RWPE1 (cell line): Measurements from ENCODE around the gene CELA2A.

Source experiments
- CTCF ChIA-PET: fragments of 350-600 bp; sonication (Branson Sonifier 250); formaldehyde crosslinking; extraction: SDS; loops from one replicate; lab custom pipeline; 2021; lab: Yijun Ruan, JAX
- POLR2A ChIA-PET: fragments of 400-600 bp; formaldehyde crosslinking; extraction: SDS; loops from one replicate; lab custom pipeline; 2020; ENCODE audit warnings: antibody characterized with exemption; ENCODE audit not compliant: low non-redundant PET; lab: Yijun Ruan, JAX
- DNase-seq: peaks from one replicate; pipeline ENCODE4 v3.0.0; 2012; ENCODE audit warnings: low spot score
- H3K27ac ChIP-seq: fragments of 450-650 bp; 2 replicates; pipeline ENCODE4 v1.5.1; 2017
- TF ChIP-seq, protein P1 (sequence below): fragments of 450-650 bp; conservative IDR thresholded peaks from 2 replicates; pipeline ENCODE4 v1.5.1; 2017; ENCODE audit warnings: low read depth, mild to moderate bottlenecking

The CELA2A gene

GRCh38 chr1:15456313-15456954 lies at the start of gene CELA2A:
Gene CELA2A, plus strand, starts transcription at chr1:15456732. Its CDS starts 22 bp downstream, at chr1:15456754.
- ChIA-PET CTCF (no interaction called here), POLR2A (no interaction called here)
- H3K27ac ChIP-seq, result no peak within 1 kb of the TSS
- no peak for DNase-seq
- TF ChIP-seq, protein P1, sequence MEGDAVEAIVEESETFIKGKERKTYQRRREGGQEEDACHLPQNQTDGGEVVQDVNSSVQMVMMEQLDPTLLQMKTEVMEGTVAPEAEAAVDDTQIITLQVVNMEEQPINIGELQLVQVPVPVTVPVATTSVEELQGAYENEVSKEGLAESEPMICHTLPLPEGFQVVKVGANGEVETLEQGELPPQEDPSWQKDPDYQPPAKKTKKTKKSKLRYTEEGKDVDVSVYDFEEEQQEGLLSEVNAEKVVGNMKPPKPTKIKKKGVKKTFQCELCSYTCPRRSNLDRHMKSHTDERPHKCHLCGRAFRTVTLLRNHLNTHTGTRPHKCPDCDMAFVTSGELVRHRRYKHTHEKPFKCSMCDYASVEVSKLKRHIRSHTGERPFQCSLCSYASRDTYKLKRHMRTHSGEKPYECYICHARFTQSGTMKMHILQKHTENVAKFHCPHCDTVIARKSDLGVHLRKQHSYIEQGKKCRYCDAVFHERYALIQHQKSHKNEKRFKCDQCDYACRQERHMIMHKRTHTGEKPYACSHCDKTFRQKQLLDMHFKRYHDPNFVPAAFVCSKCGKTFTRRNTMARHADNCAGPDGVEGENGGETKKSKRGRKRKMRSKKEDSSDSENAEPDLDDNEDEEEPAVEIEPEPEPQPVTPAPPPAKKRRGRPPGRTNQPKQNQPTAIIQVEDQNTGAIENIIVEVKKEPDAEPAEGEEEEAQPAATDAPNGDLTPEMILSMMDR, result no peak

DNA sequence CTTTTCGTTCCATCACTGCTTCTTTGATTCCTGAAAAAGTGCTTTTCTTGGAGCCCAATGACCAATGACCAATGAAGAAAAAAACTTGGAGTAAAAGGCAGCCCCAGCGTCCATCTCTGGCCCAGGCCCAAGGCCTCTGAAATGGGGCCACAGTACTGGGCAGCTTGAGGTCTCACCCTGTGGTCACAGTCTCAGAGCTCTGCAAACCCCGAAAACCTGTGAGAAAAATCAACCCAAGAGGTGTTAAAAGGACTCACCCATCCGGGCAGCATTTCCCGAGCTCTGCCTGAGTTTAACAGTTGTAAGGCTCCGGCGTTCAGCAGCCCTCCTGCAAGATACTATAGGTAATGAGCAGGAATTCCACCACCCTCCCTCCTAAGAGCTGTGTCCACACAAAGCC lies 49.0 kb upstream of the CELA2A start:
- DNase-seq, result no peak
- CTCF ChIA-PET, result no interaction called here
- POLR2A ChIA-PET, result no interaction called here
- TF ChIP-seq, protein P1, result no peak
- H3K27ac ChIP-seq, result peak overlapping the region; percentile 79

DNA sequence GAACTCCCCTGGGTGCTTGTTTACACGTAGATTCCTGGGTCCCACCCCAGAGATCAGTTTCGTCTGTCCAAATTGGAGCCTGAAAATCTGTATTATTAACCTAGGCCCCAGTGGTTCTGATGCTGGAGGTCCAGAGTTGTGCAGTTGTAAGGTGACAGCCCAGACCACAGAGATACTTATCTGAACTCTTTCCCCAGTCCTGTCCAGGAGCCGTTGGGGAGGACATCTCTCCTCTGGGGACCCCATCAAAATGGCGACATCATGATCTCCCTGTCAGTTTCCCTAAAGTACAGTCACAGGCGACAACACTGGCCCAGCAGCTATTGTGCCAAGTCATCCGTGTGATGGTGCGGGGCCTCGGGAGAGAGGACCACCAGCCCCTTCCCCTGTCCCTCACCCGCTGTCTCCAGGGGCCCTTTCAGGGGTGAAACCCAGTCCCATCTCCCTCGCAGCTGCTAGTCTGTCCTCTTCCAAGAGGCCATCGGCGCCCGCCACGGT lies 47.6 kb upstream of the CELA2A start:
- peak overlapping the region; percentile 71 for H3K27ac ChIP-seq

GRCh38 chr1:15409388-15410222 lies 46.9 kb upstream of the CELA2A start, which contains the start of gene EFHD2:
Gene EFHD2, plus strand, starts transcription at chr1:15409888. Its CDS starts 84 bp downstream, at chr1:15409972.
- TF ChIP-seq, protein P1, result no peak
- peak within 1 kb of the TSS; percentile 71 for H3K27ac ChIP-seq
- ChIA-PET POLR2A (interaction anchor here (0.5 kb wide), 1 partner anchor 28 kb away, joined by 7 read pairs; no protein-coding TSS in a partner anchor), CTCF (interaction anchor here (0.6 to 1.0 kb wide), 3 partner anchors 86 to 313 kb away, joined by 4 read pairs; no protein-coding TSS in a partner anchor)
- DNase-seq, result peak; percentile 80

More for the DNA sequence above, 47.6 kb upstream of the CELA2A start:
- ChIA-PET CTCF (interaction anchor here (0.6 to 0.7 kb wide), 2 partner anchors 121 to 314 kb away, joined by 4 read pairs; no protein-coding TSS in a partner anchor), POLR2A (no interaction called here)
- no peak for DNase-seq
- TF ChIP-seq, protein P1, result no peak

DNA sequence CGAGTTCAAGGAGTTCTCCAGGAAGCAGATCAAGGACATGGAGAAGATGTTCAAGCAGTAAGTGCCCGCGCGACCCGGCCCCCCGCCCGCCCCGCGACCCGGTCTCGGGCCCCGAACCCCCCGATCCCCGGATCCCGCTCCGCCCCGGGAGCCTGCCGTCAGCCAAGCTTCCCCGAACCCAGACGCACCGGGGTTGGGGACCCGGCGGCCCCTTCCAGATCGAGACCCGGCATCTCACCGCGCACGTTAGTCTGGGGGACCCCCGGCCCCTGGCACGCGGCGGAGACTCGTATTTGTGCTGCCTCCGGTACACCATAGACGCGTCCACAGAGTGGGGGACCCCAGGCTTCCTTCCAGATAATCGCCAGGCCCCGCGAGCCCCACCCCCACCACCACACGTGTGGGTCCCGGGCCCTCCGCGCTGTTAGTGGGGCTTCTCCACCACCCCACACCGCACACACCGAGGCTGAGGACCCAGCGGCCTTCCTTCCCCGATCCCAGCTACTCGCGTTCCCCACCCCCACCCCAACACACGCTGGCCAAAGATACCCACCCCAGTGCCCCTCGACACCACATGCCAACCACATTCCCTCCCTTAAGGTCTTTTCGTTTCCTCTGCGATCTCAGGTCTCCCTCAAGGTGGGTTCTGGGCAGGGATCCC lies 46.2 kb upstream of the CELA2A start:
- CTCF ChIA-PET, result interaction anchor here (1.0 kb wide), 1 partner anchor 87 kb away, joined by 4 read pairs; no protein-coding TSS in a partner anchor
- TF ChIP-seq, protein P1, result no peak
- POLR2A ChIA-PET, result interaction anchor here (0.5 kb wide), 1 partner anchor 28 kb away, joined by 7 read pairs; no protein-coding TSS in a partner anchor
- no peak for DNase-seq
- peak overlapping the region; percentile 71 for H3K27ac ChIP-seq

DNA sequence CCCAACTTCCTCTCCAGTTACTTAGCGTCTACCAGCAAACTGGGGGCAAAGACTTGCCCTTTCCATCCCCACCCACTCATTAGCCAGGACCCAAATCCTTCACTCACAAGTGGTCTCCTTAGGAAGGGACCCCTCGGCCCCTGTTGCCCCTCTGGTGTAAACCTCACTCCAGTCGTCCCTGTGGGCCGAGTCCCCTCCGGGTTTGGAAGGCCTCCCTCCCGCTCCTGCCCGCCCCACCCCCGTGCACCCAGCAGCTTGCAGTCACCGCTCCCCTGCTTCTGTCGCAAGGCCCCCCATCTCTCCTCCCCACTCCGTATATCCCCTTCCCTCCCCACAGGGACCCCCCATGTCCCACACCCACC lies 45.7 kb upstream of the CELA2A start:
- ChIA-PET CTCF (no interaction called here), POLR2A (no interaction called here)
- peak overlapping the region; percentile 71 for H3K27ac ChIP-seq
- TF ChIP-seq, protein P1, result no peak
- no peak for DNase-seq
